ENCODE data around the gene ENTHD1.

Gene ENTHD1

DNA sequence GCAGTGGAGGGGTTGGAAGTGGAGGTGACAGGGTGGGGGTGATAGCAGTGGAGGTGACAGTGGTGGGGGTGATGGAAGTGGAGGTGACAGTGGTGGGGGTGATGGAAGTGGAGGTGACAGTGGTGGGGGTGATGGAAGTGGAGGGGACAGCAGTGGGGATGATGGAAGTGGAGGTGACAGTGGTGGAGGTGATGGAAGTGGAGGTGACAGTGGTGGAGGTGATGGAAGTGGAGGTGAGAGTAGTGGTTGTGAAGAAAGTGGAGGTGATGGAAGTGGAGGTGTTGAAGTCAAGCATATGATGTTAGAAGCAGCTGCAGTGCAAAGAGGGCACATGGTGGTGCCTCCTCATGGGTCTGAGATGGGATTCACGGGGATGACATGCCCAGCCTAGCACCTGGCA lies 181.5 kb downstream of the ENTHD1 start:
- no peak for DNase-seq (ENCODE audit: low spot score)

DNA sequence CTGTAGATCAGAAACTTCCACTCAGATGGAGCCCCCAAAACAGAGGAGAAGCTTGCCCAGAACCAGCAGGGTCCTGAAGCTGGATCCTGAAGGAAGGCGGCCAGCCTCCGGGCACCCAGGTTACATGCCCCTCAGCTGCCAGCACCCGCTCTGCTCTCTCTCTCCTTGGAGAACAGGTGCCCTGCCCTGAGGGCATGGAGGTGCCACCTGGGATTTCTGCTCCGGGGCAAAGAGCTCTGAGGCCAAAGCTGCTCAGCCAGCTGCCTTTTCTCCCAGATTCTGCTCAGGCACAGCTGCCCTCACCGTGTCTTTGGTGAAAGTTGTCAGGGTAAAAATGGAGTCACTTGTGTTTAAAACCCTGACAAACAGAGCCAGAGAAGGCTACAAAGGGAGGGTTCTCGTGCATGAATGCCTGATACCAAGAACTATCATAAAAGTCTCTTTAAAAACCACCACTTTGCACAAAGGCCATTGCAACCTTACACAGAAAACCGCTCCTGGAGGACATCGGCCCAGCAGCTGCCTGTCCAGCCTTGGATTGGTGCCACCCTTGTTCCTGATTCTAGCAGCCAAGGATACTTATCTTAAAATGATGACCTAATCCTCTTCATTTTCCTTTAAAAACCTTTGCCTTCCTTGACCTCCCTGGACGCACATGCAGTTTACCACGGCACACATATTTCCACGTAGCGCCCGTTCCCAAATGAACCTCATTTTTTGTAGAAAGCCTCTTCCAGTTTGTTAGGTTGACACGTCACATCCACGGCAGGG lies 183.0 kb downstream of the ENTHD1 start:
- no peak for DNase-seq (ENCODE audit: low spot score)

DNA sequence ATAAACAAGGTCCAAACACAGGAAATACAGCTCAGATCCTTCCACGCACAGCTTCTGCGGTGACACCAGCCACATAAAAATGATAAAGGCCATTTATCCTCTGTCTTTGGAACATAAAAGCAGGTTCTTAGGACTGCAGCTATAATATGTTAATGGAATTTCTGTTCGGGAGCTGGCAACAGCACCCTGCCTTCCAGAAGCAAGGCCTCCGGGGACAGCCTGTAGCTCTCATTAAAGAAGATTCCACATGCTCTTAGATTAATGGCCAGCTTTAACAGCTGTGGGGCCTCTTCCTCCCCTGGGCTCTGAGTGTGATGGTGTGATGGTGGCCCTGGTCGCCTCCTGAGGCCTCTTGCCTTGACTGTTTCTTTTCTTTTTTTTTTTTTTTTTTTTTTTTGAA lies 185.7 kb downstream of the ENTHD1 start:
- DNase-seq (ENCODE audit: low spot score) = no peak

DNA sequence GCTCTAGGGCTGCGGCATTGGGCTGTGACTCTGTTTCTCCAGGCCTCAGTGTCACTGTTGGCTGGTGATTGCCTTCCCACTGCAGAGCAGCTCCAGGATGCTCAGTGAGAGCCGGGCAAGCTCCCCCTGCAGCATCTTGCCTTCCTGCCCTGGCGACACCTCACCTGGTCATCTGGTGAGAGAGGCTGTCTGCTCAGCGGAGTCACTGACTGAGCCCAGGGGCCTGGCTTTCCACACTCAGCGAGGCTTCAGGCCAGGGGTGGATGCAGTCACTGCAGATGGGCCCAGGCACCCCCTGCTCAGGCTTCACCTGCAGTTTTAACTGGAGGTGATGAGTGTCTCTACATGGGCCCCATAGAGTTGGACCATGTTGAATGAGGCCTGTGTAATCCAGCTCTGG lies 186.2 kb downstream of the ENTHD1 start:
- DNase-seq (ENCODE audit: low spot score) = no peak

DNA sequence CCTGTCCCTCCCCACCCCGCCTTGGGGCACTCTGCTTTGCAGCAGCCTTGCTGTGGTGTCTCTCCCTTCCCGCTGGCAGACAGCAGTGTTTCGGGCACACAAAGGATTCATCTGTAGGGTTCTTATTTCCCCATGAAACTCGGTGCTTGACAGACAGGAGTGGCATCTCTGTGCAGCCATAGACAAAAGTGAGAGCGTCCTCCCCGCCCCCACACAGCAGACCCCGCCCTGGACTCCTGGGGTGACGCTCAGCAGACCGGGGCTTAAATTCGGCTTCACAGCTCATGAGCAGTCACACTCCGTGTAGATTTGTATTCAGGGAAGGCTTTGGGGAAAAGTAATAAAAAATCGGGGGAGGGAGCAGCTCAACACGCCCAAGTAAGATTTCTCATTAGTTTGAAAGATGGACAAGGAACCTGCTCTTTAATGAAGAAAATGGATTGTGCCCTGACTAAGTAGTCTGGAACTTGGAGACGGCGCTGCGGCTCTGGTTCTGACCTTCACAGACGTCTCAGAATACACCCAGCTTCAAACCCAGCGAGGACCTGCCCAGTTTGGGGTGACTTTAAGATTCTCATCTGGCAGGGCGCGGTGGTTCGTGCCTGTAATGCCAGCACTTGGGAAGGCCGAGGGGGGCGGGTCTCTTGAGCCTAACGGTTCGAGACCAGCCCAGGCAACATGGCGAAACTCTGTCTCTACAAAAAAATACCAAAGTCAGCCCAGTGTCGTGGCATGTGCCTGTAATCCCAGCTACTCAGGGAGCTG lies 187.0 kb downstream of the ENTHD1 start:
- no peak for DNase-seq (ENCODE audit: low spot score)

DNA sequence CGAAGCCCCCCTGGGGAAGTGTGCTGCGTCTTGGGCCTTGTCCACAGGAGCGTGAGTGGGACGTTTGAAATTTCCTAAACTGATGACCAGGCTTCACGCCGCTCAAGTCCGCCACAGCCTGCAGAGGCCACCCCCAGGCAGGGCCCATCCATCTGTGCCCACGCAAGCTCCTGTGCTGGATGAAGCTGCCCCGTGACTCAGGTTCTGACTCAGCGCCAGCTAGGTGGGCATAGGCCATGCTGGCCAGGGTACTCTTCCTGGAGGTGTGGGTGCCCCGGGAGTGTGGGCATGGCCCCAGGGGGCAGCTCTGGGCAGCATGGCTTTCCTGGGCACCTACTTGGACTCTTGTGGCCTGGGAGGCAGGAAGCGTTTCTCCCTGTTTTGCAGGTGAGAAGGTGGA lies 188.2 kb downstream of the ENTHD1 start:
- no peak for DNase-seq (ENCODE audit: low spot score)

DNA sequence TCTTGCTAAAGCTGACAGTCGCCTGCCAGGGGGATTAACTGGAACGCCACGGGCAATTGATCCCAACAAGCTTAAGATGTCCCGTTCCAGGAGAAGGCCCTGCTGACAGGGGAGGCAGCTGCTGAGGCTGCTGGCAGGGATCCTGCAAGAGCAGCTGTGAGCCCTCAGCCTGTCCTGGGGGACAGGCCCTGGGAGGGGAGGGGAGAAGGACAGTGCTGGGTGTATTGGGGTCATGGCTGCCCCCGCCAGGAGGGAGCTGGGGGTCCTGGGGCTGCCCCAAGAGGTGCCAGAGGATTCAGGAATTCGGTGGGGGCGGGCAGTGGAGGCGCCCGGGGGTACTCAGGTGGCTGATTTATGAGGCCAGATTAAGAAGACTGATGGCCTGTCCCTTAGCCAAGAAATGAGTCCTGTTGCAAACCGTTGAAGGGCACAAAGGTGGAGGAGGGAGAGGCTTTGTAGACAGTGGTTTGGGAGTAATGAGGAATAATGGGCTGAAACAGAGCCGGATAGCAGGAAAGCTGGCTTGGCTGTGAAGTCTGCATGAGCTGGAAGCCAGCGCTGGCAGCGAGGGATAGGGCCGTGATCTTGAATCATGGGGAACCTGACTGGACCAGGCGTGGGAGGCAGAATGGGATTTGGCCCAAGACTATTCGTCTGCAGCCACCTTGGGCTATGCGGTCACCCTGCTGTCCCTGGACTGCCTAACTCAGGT lies 189.5 kb downstream of the ENTHD1 start:
- no peak for DNase-seq (ENCODE audit: low spot score)

DNA sequence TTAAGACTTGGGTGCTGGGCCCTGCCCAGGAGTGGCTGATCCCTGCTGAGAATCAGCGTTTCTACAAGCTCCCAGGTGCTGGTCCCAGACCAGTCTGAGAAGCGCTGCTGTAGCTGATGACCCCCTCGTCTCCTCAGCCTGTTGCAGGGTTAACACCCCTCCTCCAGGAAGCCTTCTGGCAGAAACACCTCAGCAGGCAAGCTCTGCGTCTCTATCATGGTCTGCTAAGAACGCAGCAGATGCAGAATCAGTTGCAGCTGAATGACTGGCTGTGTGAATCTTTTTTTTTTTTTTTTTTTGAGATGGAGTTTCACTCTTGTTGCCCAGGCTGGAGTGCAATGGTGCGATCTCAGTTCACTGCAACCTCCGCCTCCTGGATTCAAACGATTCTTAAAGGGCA lies 190.5 kb downstream of the ENTHD1 start:
- DNase-seq (ENCODE audit: low spot score) = no peak

DNA sequence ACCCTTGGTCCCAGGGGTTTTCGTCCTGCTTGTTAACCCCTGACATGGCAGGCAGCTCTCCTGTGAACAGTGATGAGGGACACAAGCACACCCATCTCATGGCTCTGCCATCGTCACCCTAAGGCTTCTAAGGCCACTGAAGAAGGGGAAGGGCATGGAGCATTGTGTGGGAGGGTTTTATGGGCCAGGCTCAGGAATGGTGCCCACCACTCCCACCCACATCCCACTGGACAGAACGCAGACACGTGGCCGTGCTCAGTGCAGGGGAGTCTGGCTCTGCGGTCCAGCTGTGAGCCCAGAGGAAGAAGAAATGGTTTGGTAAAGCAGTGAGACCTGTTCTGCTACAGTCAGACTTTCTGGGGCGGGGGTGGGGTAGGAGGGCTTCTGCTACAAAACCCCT lies 193.0 kb downstream of the ENTHD1 start:
- DNase-seq (ENCODE audit: low spot score) = no peak

DNA sequence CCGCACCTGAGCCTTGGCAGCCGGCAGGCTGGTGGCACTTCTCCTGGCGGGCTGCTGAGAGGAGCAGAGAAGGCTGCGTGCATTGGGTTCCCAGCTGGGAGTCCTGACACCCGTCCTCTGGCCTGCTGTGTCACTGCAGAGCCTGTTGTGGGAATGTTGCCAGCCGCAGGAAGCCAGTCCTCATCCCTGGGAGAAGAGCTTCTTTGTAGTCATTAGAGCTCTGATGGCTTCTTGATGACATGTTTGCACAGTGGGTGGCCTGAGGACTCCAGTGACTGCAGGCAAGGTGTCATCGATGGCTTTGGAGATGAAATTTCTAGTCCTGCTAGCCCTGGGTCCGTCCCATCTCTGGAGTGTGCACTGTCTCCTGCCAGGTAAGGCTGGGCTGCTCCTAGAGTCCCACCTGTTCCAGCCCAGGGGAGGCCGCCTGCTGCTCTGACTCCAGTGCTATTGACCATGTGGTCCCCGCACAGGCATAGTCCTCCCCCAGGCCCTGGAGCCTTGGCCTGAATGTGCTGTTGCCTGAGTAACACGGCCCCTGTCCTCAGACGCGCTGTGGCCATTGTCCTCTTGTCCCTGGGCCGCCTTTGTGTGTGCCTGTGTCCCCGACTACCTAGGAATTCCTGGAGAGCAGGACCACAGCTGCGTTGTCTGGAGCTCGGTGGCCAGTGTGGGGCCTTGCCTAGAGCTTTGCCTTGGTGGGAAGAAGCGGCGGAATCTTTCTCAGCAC lies 193.8 kb downstream of the ENTHD1 start:
- DNase-seq (ENCODE audit: low spot score) = no peak

DNA sequence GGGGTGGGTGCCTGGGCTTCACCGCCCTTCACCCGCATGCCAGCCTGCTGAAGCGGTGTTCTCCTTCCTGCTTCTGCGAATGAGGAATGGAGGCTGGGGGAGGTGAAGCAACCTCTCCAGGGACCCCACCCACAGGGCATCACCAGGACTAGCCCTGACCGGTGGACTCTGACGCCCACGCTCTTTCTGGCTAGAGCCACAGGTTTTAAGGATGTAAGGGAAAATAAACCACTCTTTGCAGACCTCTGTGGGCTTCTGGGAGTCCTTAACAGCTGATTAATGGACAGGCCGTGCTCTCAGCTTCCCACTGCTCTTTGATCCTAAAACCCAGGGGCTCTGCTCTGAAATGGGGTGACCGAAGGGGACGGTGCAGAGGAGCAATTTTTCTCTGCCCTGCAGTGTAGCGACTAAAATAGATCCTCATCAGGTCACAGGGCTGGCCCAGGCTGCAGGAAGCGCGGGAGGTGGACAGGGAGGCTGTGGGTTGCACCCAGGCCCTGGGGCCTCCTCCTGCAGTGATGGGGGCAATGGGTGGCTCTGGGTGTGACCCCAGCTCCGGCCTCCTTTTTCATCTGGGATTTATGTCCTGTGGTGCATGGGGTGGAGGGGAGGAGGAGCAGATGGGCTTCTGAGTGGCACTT lies 195.7 kb downstream of the ENTHD1 start:
- no peak for DNase-seq (ENCODE audit: low spot score)

DNA sequence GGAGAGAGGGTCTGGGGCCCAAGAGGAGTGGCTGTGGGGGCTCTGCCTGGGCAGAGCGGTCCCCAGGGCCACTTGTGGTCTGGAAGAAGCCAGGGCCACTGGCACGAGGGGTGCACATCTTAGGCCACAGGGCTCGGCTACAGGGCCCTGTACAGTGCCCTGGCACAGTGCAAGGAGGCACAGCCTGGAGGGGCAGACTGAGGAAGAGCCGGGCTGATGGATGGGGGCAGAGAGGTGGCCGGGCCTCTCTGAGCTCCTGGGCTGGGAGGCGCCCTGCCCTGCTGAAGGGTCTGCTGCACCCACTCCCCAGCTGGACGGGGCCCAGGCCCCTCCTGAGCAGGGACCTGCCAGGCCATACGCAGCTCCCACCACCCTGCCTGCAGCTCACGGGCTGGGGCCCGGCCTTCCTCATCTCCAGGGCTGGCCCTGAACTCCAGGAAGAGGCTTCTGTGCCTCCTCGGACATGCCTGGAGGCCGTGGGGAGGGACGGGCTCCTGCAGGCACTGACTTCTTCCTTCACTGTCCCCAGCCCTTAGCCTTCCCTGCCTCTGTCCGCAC lies 199.5 kb downstream of the ENTHD1 start:
- no peak for DNase-seq (ENCODE audit: low spot score)
